BE2C (cell line): ENCODE measurements around the gene ADD2.
"Not testable (repeated sequence)": the region's sequence is repeated elsewhere in the genome, so short reads cannot be mapped to it uniquely, and the experiment has no call there.

Experiments
- DNase-seq: peaks from one replicate; pipeline ENCODE4 v3.0.0-alpha.2; 2020
- H3K27me3 ChIP-seq: fragments of 250-450 bp; sonication (Bioruptor Pico); 2 replicates; pipeline ENCODE4 v1.5.1; 2020; ENCODE audit warnings: mild to moderate bottlenecking
- H3K36me3 ChIP-seq: fragments of 250-450 bp; sonication (Bioruptor Pico); 2 replicates; pipeline ENCODE4 v1.5.1; 2020; ENCODE audit warnings: mild to moderate bottlenecking
- H3K4me1 ChIP-seq: fragments of 250-450 bp; sonication (Bioruptor Pico); 2 replicates; pipeline ENCODE4 v1.5.1; 2020
- H3K4me3 ChIP-seq: 2 replicates; pipeline ENCODE4 v1.5.1; 2011; ENCODE audit warnings: low read depth, low read length
- H3K9me3 ChIP-seq: fragments of 250-450 bp; sonication (Bioruptor Pico); 2 replicates; pipeline ENCODE4 v1.5.1; 2020
- TF ChIP-seq, protein P1 (sequence below): IDR thresholded peaks from 2 replicates; pipeline ENCODE4 v1.5.1; 2012; ENCODE audit warnings: mild to moderate bottlenecking, low read depth, low read length

ADD2 gene

GRCh38 chr2:70807102-70807827, 39.3 kb upstream of the ADD2 start:
- Histone ChIP-seq H3K27me3 (no peaks in the 10 kb centered on the region; the same call in 1 of the 2 replicates), H3K4me3 (no peak overlapping the region), H3K9me3 (no peaks in the 10 kb centered on the region), H3K4me1 (no peaks in the 10 kb centered on the region), H3K36me3 (no peaks in the 10 kb centered on the region)
- DNase-seq, result no peak
- TF ChIP-seq, protein P1, sequence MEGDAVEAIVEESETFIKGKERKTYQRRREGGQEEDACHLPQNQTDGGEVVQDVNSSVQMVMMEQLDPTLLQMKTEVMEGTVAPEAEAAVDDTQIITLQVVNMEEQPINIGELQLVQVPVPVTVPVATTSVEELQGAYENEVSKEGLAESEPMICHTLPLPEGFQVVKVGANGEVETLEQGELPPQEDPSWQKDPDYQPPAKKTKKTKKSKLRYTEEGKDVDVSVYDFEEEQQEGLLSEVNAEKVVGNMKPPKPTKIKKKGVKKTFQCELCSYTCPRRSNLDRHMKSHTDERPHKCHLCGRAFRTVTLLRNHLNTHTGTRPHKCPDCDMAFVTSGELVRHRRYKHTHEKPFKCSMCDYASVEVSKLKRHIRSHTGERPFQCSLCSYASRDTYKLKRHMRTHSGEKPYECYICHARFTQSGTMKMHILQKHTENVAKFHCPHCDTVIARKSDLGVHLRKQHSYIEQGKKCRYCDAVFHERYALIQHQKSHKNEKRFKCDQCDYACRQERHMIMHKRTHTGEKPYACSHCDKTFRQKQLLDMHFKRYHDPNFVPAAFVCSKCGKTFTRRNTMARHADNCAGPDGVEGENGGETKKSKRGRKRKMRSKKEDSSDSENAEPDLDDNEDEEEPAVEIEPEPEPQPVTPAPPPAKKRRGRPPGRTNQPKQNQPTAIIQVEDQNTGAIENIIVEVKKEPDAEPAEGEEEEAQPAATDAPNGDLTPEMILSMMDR, result no peak

DNA sequence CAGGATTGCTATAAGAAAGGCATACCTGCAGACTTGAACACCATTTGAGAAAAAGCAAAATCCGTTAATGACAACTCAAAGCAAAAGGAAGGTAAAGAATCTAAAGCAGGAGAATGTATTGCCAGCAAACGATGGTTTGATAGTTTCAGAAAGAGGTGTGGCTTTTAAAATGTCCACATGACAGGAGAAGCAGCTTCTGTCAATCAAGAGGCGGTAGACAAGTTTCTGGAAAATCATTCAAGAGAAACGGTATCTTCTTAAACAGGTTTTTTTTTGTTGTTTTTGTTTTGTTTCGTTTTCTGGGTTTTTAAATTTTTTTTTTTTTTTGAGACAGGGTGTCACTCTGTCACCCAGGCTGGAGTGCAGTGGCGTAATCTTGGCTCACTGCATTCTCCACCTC, 38.6 kb upstream of the ADD2 start:
- no peaks in the 10 kb centered on the region; the same call in 1 of the 2 replicates for H3K27me3 ChIP-seq
- no peaks in the 10 kb centered on the region for H3K36me3 ChIP-seq
- TF ChIP-seq, protein P1, result no peak
- H3K4me1 ChIP-seq, result no peaks in the 10 kb centered on the region
- DNase-seq, result no peak
- no peak overlapping the region for H3K4me3 ChIP-seq
- no peaks in the 10 kb centered on the region for H3K9me3 ChIP-seq

DNA sequence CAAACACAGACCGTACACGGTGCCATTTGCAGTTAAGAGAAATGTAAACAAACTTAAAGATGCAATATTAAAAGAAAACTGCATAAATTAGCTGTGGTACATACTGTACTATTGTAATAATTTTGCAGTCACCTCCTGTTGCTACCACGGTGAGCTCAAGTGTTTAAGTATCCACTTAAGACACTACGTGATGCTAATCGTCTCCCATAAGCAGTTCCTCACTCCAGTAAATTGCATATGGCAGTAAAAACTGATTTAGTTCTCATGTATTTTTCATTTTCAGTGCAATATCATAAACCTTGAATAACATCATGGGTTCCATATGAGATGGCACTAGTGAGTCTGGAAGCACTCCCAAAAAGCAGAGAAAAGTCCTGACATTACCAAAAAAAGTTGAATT, 38.0 kb upstream of the ADD2 start:
- H3K36me3 ChIP-seq, result no peaks in the 10 kb centered on the region
- no peak overlapping the region for H3K4me3 ChIP-seq
- H3K27me3 ChIP-seq, result no peaks in the 10 kb centered on the region; the same call in 1 of the 2 replicates
- no peaks in the 10 kb centered on the region for H3K4me1 ChIP-seq
- no peaks in the 10 kb centered on the region for H3K9me3 ChIP-seq
- TF ChIP-seq, protein P1, result no peak
- DNase-seq, result no peak

DNA sequence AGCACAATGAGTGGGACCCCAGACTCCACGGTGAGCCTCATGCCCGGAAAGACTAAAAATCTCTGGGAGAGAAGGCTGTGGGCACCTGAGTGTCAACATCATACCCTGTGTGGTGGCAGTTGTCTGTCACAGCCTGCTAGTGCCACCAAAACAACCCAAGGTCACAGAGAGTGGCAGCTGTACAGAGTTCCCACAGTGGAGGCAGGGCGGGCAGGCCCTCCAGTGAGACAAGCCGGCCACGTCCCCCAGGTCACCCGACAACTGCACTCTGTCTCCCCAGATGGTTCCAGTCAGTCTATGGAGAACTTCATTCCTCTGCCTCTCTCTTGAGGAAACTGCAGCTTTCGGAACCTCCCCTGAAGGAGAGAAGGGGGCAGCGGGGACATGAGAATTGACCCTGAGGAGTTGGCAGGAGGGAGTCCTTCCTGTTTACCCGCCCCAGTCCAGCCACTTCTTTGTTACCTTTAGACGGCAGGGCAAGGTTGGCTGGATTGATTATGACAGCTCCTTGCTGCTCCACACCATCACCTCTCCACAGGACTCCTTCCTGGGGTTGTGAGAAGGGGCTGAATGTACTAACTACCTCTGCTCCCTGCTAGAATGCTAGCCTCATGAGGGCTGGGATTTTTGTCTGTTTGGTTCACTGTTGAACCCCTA, 33.7 kb upstream of the ADD2 start:
- Histone ChIP-seq H3K4me1 (no peaks in the 10 kb centered on the region), H3K27me3 (no peaks in the 10 kb centered on the region), H3K4me3 (no peak overlapping the region), H3K9me3 (no peaks in the 10 kb centered on the region), H3K36me3 (no peaks in the 10 kb centered on the region)
- TF ChIP-seq, protein P1, result no peak
- no peak for DNase-seq

DNA sequence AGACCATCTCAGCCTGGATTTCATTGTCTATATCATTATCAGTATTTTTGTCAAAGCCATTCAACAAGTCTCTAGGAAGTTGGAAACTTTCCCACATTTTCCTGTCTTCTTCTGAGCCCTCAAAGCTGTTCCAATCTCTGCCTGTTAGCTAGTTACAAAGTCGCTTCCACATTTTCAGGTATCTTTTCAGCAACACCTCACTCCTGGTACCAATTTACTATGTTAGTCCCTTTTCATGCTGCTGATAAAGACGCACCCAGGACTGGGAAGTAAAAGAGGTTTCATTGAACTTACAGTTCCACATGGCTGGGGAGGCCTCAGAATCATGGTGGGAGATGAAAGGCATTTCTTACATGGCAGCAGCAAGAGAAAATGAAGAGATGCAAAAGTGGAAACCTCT, 31.7 kb upstream of the ADD2 start:
- no peaks in the 10 kb centered on the region for H3K9me3 ChIP-seq
- H3K4me1 ChIP-seq, result no peaks in the 10 kb centered on the region
- DNase-seq, result no peak
- H3K36me3 ChIP-seq, result no peaks in the 10 kb centered on the region
- H3K27me3 ChIP-seq, result no peaks in the 10 kb centered on the region
- TF ChIP-seq, protein P1, result no peak
- no peak overlapping the region for H3K4me3 ChIP-seq

DNA sequence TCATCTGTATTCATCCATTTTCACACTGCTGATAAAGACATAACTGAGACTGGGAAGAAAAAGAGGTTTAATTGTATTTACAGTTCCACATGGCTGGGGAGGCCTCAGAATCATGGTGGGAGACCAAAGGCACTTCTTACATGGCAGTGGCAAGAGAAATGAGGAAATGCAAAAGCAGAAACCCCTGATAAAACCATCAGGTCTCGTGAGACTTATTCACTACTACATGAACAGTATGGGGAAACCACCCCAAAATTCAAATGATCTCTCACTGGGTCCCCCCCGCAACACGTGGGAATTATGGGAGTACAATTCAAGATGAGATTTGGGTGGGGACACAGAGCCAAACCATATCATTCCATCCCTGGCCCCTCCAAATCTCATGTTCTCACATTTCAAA, 30.0 kb upstream of the ADD2 start:
- not testable (repeated sequence) for H3K36me3 ChIP-seq, H3K4me3 ChIP-seq, H3K4me1 ChIP-seq, H3K9me3 ChIP-seq, DNase-seq, H3K27me3 ChIP-seq
